Epithelial cell of proximal tubule (primary cell): Measurements from ENCODE around the gene CASP2. TPM values are rescaled to one million over a fixed set of nuclear protein-coding genes. Genes with fewer than 3 reads are reported as not detected.

Source experiments
- DNase-seq: peaks from one replicate; pipeline ENCODE4 v3.0.0-alpha.2; 2011; ENCODE audit warnings: low read depth
- H3K4me3 ChIP-seq: 2 replicates; pipeline ENCODE4 v1.5.1; 2011; ENCODE audit warnings: low read depth, mild to moderate bottlenecking, low read length
- total RNA-seq: library from RNA; depleted of rRNA; stranded (reverse); fragments of >200 nt; gene quantifications from 2 replicates; pipeline ENCODE4 v1.2.3, GENCODE V29; 2015
- TF ChIP-seq, protein P1 (sequence below): conservative IDR thresholded peaks from 2 replicates; pipeline ENCODE4 v1.5.1; 2012; ENCODE audit warnings: low read depth, mild to moderate bottlenecking, low read length

Gene CASP2
- total RNA-seq, 1 donor from 2014 or later: 17.8 TPM

DNA sequence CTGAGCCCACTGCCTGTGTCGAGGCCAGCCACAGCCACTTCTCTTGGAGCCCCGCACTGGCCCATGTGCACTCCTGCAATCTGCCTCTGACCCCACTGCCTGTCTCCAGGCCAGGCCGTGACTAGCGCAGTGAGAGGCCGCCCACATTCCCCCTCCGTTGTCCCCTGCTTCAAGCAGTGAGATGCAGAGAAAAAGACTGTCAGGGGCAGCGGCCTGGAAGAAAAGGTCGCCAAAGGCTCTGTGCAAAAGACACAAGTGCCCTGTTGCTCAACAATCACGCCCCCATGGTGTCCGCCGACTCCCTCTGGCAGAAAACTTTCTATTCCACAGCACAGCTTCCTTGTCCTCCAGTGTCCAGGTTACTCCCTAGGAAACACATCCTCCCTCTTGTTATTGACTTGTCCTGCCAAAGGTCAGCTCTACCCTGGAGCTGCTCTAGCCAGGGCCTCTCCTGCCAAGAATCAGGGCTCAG, 64.4 kb downstream of the CASP2 start:
- no peak for DNase-seq
- TF ChIP-seq, protein P1, sequence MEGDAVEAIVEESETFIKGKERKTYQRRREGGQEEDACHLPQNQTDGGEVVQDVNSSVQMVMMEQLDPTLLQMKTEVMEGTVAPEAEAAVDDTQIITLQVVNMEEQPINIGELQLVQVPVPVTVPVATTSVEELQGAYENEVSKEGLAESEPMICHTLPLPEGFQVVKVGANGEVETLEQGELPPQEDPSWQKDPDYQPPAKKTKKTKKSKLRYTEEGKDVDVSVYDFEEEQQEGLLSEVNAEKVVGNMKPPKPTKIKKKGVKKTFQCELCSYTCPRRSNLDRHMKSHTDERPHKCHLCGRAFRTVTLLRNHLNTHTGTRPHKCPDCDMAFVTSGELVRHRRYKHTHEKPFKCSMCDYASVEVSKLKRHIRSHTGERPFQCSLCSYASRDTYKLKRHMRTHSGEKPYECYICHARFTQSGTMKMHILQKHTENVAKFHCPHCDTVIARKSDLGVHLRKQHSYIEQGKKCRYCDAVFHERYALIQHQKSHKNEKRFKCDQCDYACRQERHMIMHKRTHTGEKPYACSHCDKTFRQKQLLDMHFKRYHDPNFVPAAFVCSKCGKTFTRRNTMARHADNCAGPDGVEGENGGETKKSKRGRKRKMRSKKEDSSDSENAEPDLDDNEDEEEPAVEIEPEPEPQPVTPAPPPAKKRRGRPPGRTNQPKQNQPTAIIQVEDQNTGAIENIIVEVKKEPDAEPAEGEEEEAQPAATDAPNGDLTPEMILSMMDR: no peak
- H3K4me3 ChIP-seq: no peak overlapping the region

DNA sequence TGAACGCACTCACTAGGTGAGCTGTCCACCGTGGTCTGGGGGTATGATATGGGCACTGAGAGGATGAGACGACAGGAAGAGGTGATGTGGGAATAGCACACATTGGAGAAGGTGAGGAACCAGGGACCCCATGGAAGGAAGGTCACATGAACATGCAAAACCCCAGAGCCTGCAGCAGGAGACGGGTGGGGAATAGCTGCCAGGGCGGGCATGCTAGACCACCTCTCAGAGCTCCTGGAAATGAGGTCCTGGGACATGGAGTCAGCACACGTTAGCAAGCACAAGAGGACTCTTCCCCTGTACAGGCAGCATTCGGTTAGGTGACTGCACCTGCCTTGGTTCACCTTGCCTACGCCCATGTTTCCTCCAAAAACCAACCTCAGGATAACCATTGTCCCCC, 66.2 kb downstream of the CASP2 start:
- TF ChIP-seq, protein P1: no peak
- DNase-seq: no peak
- H3K4me3 ChIP-seq: no peak overlapping the region

GRCh38 chr7:143354965-143355364, 66.8 kb downstream of the CASP2 start:
- TF ChIP-seq, protein P1: no peak
- H3K4me3 ChIP-seq: no peak overlapping the region
- no peak for DNase-seq

GRCh38 chr7:143355450-143356385, 67.6 kb downstream of the CASP2 start:
- H3K4me3 ChIP-seq: no peak overlapping the region
- no peak for DNase-seq
- TF ChIP-seq, protein P1: no peak

- H3K4me3 ChIP-seq: no peak overlapping the region
- no peak for DNase-seq
- TF ChIP-seq, protein P1: no peak
These were observed 68.4 kb downstream of the CASP2 start for GRCh38 chr7:143356414-143357050.

Other genes with a start within 250 kb of the CASP2 start
- gene OR6V1, start 236.0 kb upstream of the CASP2 start, total RNA-seq: not detected in 2 replicates
- not detected in 2 replicates for gene PIP, start 156.3 kb upstream of the CASP2 start, total RNA-seq
- gene TAS2R39, start 104.9 kb upstream of the CASP2 start, total RNA-seq: not detected in 2 replicates
- not detected in 2 replicates for gene TAS2R40, start 66.3 kb upstream of the CASP2 start, total RNA-seq
- 95.1 and 141 TPM in 2 replicates for gene GSTK1, start 24.9 kb upstream of the CASP2 start, total RNA-seq
- 14.5 and 30.9 TPM in 2 replicates for gene TMEM139, start 3.4 kb upstream of the CASP2 start, total RNA-seq
- gene CLCN1, start 27.8 kb downstream of the CASP2 start, total RNA-seq: not detected in 2 replicates
- 0.29 and 1.5 TPM in 2 replicates for gene FAM131B, start 74.4 kb downstream of the CASP2 start, total RNA-seq
- 117 and 152 TPM in 2 replicates for gene ZYX, start 93.0 kb downstream of the CASP2 start, total RNA-seq
- 4.5 and 14.4 TPM in 2 replicates for gene EPHA1, start 120.5 kb downstream of the CASP2 start, total RNA-seq
- gene TAS2R60, start 155.1 kb downstream of the CASP2 start, total RNA-seq: not detected in 2 replicates
- gene TAS2R41, start 189.5 kb downstream of the CASP2 start, total RNA-seq: not detected in 2 replicates